Measurements from ENCODE around the gene NOX4. TPM values are rescaled to one million over a fixed set of nuclear protein-coding genes. Genes with fewer than 3 reads are reported as not detected.

NOX4 gene
- total and polyA plus RNA-seq, 2 of the 8 experiments (the other 6 are each of a cell fraction or from before 2014, with no cell fraction given), result 2.0 to 2.3 TPM

DNA sequence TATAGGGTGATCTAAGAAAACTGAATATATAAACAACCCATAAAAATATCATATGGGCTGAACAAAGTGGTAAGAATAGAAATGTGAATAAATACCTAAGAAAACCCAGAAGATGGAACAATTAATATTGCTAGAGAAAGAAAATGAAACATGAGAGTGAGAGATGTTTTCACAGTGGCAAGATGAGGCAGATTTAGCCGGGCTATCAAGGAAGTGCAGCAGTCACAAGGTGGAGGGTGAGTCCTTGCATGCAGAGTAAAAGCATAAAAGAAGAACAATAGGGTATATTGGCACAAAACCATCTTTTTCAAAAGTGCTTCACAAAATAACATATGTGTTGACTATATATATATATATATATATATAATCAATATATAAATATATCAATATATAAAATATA lies 49.6 kb downstream of the NOX4 start:
- Histone ChIP-seq H2BK12ac (ENCODE audit: low read depth, low read length) (no peak overlapping the region), H2BK5ac (ENCODE audit: low read depth, low read length) (no peak overlapping the region), H3K4me2 (ENCODE audit: insufficient read depth in 1 of 2, low read depth in 2 of 2, low read length in 2 of 2) (no peak overlapping the region), H2BK120ac (replicated peaks; ENCODE audit: low read depth, low read length) (no peak overlapping the region), H3K4me1 (replicated peaks in 1 of 4; ENCODE audit: control insufficient read depth in 3 of 4, insufficient read depth in 4 of 4, low read length in 3 of 4) (no peaks in the 10 kb centered on the region), H3K9me3 (ENCODE audit: insufficient read depth in 2 of 2, low read depth in 1 of 2, low read length in 1 of 2) (no peaks in the 10 kb centered on the region), H3K79me1 (ENCODE audit: low read depth, low read length) (no peaks in the 10 kb centered on the region), H3K14ac (ENCODE audit: insufficient read length) (no peak overlapping the region), H4K8ac (ENCODE audit: extremely low read depth, insufficient read depth, low read length) (no peak overlapping the region), H3K4ac (replicated peaks; ENCODE audit: insufficient read length, low read depth, low read length) (no peak overlapping the region), H3K9ac (replicated peaks in 1 of 4; ENCODE audit: extremely low read depth in 1 of 4, low read depth in 3 of 4, low read length in 3 of 4) (no peak overlapping the region), H2BK15ac (ENCODE audit: low read length) (no peak overlapping the region), H3K27me3 (replicated peaks in 1 of 4; ENCODE audit: control insufficient read depth in 3 of 4, extremely low read depth in 1 of 4, insufficient read depth in 3 of 4, low read length in 3 of 4) (no peaks in the 10 kb centered on the region), H2AFZ (ENCODE audit: low read length) (no peak overlapping the region), H2BK20ac (ENCODE audit: low read length) (no peak overlapping the region), H4K91ac (replicated peaks; ENCODE audit: insufficient read length, low read length) (no peak overlapping the region), H3K79me2 (ENCODE audit: control insufficient read depth in 1 of 2, insufficient read depth in 2 of 2, low read length in 2 of 2) (no peaks in the 10 kb centered on the region), H4K20me1 (replicated peaks in 1 of 2; ENCODE audit: control insufficient read depth in 1 of 2, insufficient read depth in 2 of 2, low read length in 2 of 2) (no peaks in the 10 kb centered on the region), H3K18ac (ENCODE audit: extremely low read depth, low read length) (no peak overlapping the region), H3K56ac (replicated peaks; ENCODE audit: insufficient read length, low read depth, low read length) (no peak overlapping the region), H3K27ac (ENCODE audit: low read depth, low read length) (no peak overlapping the region), H3K36me3 (ENCODE audit: control insufficient read depth in 2 of 4, insufficient read depth in 4 of 4, low read length in 3 of 4) (no peaks in the 10 kb centered on the region), H4K5ac (ENCODE audit: insufficient read length, low read depth, low read length) (no peak overlapping the region), H3K23ac (ENCODE audit: insufficient read length) (no peak overlapping the region), H3K4me3 (ENCODE audit: extremely low read depth in 1 of 4, insufficient read depth in 2 of 4, low read depth in 3 of 4, low read length in 4 of 4) (no peak overlapping the region), H2AK5ac (ENCODE audit: low read depth, low read length) (no peak overlapping the region), H3K23me2 (ENCODE audit: low read depth, low read length) (no peaks in the 10 kb centered on the region; the same call in 1 of the 2 replicates)
- FAIRE-seq, result no peak
- 88% methylated on average over 1 of the region's 1 CpG; no CpG with 5 or more reads in 1 of the 2 experiments for WGBS, 2 experiments (ENCODE audit: extremely low coverage in 1 of 2, insufficient coverage in 1 of 2, insufficient read length in 1 of 2, insufficient replicate concordance in 2 of 2, low coverage in 1 of 2, low lambda C conversion rate in 2 of 2, missing lambda C conversion rate in 1 of 2)
- DNase-seq (ENCODE audit: low read depth in 1 of 2, low spot score in 2 of 2), result no peak
- ChIA-PET CTCF (ENCODE audit: partially characterized antibody) (no interaction called here), POLR2A (ENCODE audit: partially characterized antibody) (interaction anchor here (0.7 kb wide), 1 partner anchor 71 kb away, joined by 3 read pairs; no protein-coding TSS in a partner anchor)
- TF ChIP-seq EGR1 (IDR thresholded peaks at IDR 0.05; ENCODE audit: borderline replicate concordance, low read depth, low read length), result no peak
- no peak for TF ChIP-seq NRF1 (IDR thresholded peaks at IDR 0.05; ENCODE audit: low read depth, low read length)
- no peak for TF ChIP-seq BACH1 (IDR thresholded peaks at IDR 0.05; ENCODE audit: low read length)
- no peak for TF ChIP-seq POLR2AphosphoS5 (IDR thresholded peaks at IDR 0.05; ENCODE audit: low read depth, low read length)
- TF ChIP-seq TBP (IDR thresholded peaks at IDR 0.05; ENCODE audit: low read depth, low read length), result no peak
- no peak for TF ChIP-seq TAF1 (IDR thresholded peaks at IDR 0.05; ENCODE audit: low read depth, low read length)
- no peak for TF ChIP-seq CBX8 (IDR thresholded peaks at IDR 0.05; ENCODE audit: borderline replicate concordance, low read depth, low read length)
- TF ChIP-seq CHD2 (IDR thresholded peaks at IDR 0.05; ENCODE audit: low read length), result no peak
- TF ChIP-seq SIRT6 (IDR thresholded peaks at IDR 0.05; ENCODE audit: low read length), result no peak
- no peak for TF ChIP-seq SP1 (IDR thresholded peaks at IDR 0.05; ENCODE audit: low read depth, low read length)
- TF ChIP-seq, protein P1, sequence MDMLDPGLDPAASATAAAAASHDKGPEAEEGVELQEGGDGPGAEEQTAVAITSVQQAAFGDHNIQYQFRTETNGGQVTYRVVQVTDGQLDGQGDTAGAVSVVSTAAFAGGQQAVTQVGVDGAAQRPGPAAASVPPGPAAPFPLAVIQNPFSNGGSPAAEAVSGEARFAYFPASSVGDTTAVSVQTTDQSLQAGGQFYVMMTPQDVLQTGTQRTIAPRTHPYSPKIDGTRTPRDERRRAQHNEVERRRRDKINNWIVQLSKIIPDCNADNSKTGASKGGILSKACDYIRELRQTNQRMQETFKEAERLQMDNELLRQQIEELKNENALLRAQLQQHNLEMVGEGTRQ (IDR thresholded peaks at IDR 0.05; ENCODE audit: low read length), result no peak

All from H1 (cell line).